ENCODE data around the gene ANXA8.

Gene ANXA8

GRCh38 chr10:47424231-47424630 is 59.7 kb downstream of the ANXA8 start:
- no peak for TF ChIP-seq CTCF (IDR thresholded peaks at IDR 0.05; ENCODE audit: borderline replicate concordance, insufficient read depth, low read depth, low read length)
- no peak overlapping the region for H3K4me3 ChIP-seq (ENCODE audit: low read depth, low read length)

GRCh38 chr10:47423476-47423875 is 60.4 kb downstream of the ANXA8 start:
- TF ChIP-seq CTCF (IDR thresholded peaks at IDR 0.05; ENCODE audit: borderline replicate concordance, insufficient read depth, low read depth, low read length): no peak
- H3K4me3 ChIP-seq (ENCODE audit: low read depth, low read length): no peak overlapping the region

GRCh38 chr10:47421057-47421952 is 62.6 kb downstream of the ANXA8 start:
- no peak overlapping the region for H3K4me3 ChIP-seq (ENCODE audit: low read depth, low read length)
- no peak for TF ChIP-seq CTCF (IDR thresholded peaks at IDR 0.05; ENCODE audit: borderline replicate concordance, insufficient read depth, low read depth, low read length)

- no peak overlapping the region for H3K4me3 ChIP-seq (ENCODE audit: low read depth, low read length)
- no peak for TF ChIP-seq CTCF (IDR thresholded peaks at IDR 0.05; ENCODE audit: borderline replicate concordance, insufficient read depth, low read depth, low read length)
These were observed 63.4 kb downstream of the ANXA8 start for GRCh38 chr10:47420305-47421056.

- no peak for TF ChIP-seq CTCF (IDR thresholded peaks at IDR 0.05; ENCODE audit: borderline replicate concordance, insufficient read depth, low read depth, low read length)
These were observed 64.5 kb downstream of the ANXA8 start for GRCh38 chr10:47419421-47419820.

GRCh38 chr10:47418966-47419365 is 64.9 kb downstream of the ANXA8 start:
- no peak overlapping the region for H3K4me3 ChIP-seq (ENCODE audit: low read depth, low read length)
- no peak for TF ChIP-seq CTCF (IDR thresholded peaks at IDR 0.05; ENCODE audit: borderline replicate concordance, insufficient read depth, low read depth, low read length)

More at GRCh38 chr10:47419421-47419820, 64.5 kb downstream of the ANXA8 start:
- no peak overlapping the region for H3K4me3 ChIP-seq (ENCODE audit: low read depth, low read length)

All from GM12875 (cell line).